ENCODE results near the gene CALD1.

DNA sequence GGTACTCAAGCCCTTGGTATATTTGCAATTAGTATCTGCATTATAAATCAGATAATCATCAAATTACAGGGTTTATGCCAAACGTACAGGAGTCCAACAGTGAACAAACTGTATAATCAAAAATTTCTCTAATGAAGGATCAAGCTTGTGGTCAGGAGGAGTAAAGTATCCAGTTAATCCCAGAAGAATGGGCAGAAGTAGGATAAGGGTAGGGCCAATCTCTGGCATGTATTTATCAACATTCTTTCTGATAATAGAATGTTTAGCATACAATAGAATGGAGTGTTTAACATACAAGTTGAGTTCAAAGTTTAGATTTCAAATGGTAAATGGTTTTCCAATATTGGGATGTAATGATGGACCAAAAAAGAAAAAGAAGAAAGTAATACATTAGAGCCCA, 103.0 kb downstream of the CALD1 start:
- TF ChIP-seq CTCF (IDR thresholded peaks at IDR 0.05; ENCODE audit: low read depth, low read length, poor library complexity, severe bottlenecking) (no peak), EZH2phosphoT487 (IDR thresholded peaks at IDR 0.05; ENCODE audit: borderline replicate concordance, low read length) (no peak)
